ENCODE data around the gene TMEM191C.

Gene TMEM191C

DNA sequence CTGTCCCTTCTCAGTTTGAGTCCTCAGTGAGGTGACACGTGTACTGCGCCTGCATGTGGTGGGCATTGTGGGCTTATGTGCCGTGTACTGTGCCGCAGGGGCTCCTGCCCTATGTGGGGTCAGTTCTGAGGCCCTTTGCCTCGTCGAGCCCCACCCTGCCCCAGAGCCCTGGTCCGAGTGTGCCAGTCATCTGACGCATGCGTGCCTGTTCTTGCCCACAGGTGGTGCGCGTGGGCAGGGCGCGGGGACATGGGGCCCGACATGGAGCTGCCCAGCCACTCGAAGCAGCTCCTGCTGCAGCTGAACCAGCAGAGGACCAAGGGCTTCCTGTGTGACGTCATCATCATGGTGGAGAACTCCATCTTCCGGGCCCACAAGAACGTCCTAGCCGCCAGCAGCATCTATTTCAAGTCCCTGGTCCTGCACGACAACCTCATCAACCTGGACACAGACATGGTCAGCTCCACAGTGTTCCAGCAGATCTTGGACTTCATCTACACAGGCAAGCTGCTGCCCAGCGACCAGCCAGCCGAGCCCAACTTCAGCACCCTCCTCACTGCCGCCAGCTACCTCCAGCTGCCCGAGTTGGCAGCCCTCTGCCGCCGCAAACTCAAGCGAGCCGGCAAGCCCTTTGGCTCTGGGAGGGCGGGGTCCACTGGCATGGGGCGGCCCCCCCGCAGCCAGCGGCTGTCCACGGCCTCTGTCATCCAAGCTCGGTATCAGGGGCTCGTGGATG, 22.3 kb upstream of the TMEM191C start:
- H3K4me2 ChIP-seq = no peak overlapping the region
- TF ChIP-seq, protein P1, sequence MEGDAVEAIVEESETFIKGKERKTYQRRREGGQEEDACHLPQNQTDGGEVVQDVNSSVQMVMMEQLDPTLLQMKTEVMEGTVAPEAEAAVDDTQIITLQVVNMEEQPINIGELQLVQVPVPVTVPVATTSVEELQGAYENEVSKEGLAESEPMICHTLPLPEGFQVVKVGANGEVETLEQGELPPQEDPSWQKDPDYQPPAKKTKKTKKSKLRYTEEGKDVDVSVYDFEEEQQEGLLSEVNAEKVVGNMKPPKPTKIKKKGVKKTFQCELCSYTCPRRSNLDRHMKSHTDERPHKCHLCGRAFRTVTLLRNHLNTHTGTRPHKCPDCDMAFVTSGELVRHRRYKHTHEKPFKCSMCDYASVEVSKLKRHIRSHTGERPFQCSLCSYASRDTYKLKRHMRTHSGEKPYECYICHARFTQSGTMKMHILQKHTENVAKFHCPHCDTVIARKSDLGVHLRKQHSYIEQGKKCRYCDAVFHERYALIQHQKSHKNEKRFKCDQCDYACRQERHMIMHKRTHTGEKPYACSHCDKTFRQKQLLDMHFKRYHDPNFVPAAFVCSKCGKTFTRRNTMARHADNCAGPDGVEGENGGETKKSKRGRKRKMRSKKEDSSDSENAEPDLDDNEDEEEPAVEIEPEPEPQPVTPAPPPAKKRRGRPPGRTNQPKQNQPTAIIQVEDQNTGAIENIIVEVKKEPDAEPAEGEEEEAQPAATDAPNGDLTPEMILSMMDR (conservative IDR thresholded peaks at IDR 0.05; ENCODE audit: low read depth, low read length) = no peak
- H3K27ac ChIP-seq = no peak overlapping the region
- no peaks in the 10 kb centered on the region for H4K20me1 ChIP-seq (ENCODE audit: insufficient read depth)
- H3K4me1 ChIP-seq (ENCODE audit: low read depth, poor library complexity, severe bottlenecking) = no peaks in the 10 kb centered on the region
- H2AFZ ChIP-seq (ENCODE audit: low read depth) = no peak overlapping the region
- no peaks in the 10 kb centered on the region for H3K36me3 ChIP-seq (ENCODE audit: insufficient read depth)
- H3K4me3 ChIP-seq (IDR thresholded peaks at IDR 0.05; ENCODE audit: insufficient read depth, low read depth, low read length) = no peak overlapping the region
- no peaks in the 10 kb centered on the region for H3K27me3 ChIP-seq (ENCODE audit: insufficient read depth, low read depth)
- no peak overlapping the region for H3K9ac ChIP-seq
- no peaks in the 10 kb centered on the region for H3K79me2 ChIP-seq (ENCODE audit: insufficient read depth, low read depth)

DNA sequence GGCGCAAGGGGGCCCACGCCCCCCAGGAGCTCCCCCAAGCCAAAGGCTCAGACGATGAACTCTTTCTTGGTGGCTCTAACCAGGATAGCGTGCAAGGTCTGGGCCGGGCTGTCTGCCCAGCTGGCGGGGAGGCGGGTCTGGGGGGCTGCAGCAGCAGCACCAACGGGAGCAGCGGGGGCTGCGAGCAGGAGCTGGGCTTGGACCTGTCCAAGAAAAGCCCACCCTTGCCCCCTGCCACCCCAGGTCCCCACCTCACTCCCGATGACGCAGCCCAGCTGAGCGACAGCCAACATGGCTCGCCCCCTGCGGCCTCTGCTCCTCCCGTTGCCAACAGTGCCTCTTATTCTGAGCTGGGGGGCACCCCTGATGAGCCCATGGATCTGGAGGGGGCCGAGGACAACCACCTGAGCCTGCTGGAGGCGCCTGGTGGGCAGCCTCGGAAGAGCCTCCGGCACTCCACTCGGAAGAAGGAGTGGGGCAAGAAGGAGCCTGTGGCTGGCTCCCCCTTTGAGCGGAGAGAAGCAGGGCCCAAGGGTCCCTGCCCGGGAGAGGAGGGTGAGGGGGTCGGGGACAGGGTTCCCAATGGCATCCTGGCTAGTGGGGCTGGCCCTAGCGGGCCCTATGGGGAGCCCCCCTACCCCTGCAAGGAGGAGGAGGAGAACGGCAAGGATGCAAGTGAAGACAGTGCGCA, 21.6 kb upstream of the TMEM191C start:
- Histone ChIP-seq H3K4me3 (IDR thresholded peaks at IDR 0.05; ENCODE audit: insufficient read depth, low read depth, low read length) (no peak overlapping the region), H3K36me3 (ENCODE audit: insufficient read depth) (no peaks in the 10 kb centered on the region), H3K27me3 (ENCODE audit: insufficient read depth, low read depth) (no peaks in the 10 kb centered on the region), H4K20me1 (ENCODE audit: insufficient read depth) (no peaks in the 10 kb centered on the region), H3K79me2 (ENCODE audit: insufficient read depth, low read depth) (no peaks in the 10 kb centered on the region), H3K4me1 (ENCODE audit: low read depth, poor library complexity, severe bottlenecking) (no peaks in the 10 kb centered on the region), H3K9ac (no peak overlapping the region), H3K27ac (no peak overlapping the region), H3K4me2 (no peak overlapping the region), H2AFZ (ENCODE audit: low read depth) (no peak overlapping the region)
- TF ChIP-seq, protein P1 (conservative IDR thresholded peaks at IDR 0.05; ENCODE audit: low read depth, low read length) = no peak

DNA sequence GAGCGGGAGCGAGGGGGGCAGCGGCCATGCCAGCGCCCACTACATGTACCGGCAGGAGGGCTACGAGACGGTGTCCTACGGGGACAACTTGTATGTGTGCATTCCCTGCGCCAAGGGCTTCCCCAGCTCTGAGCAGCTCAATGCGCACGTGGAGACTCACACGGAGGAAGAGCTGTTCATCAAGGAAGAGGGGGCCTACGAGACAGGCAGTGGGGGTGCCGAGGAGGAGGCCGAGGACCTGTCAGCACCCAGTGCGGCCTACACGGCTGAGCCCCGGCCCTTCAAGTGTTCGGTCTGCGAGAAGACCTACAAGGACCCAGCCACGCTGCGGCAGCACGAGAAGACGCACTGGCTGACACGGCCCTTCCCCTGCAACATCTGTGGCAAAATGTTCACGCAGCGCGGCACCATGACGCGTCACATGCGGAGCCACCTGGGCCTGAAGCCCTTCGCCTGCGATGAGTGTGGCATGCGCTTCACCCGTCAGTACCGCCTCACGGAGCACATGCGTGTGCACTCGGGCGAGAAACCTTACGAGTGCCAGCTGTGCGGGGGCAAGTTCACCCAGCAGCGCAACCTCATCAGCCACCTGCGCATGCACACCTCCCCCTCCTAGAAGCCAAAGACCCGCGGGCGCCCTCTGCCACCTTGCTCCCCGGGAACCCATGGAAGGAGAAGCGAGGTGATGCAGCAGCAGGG, 20.9 kb upstream of the TMEM191C start:
- Histone ChIP-seq H4K20me1 (ENCODE audit: insufficient read depth) (no peaks in the 10 kb centered on the region), H3K79me2 (ENCODE audit: insufficient read depth, low read depth) (no peaks in the 10 kb centered on the region), H3K27me3 (ENCODE audit: insufficient read depth, low read depth) (no peaks in the 10 kb centered on the region), H3K4me1 (ENCODE audit: low read depth, poor library complexity, severe bottlenecking) (no peaks in the 10 kb centered on the region), H2AFZ (ENCODE audit: low read depth) (no peak overlapping the region), H3K4me3 (IDR thresholded peaks at IDR 0.05; ENCODE audit: insufficient read depth, low read depth, low read length) (no peak overlapping the region), H3K9ac (no peak overlapping the region), H3K27ac (no peak overlapping the region), H3K36me3 (ENCODE audit: insufficient read depth) (no peaks in the 10 kb centered on the region), H3K4me2 (no peak overlapping the region)
- TF ChIP-seq, protein P1 (conservative IDR thresholded peaks at IDR 0.05; ENCODE audit: low read depth, low read length) = no peak

DNA sequence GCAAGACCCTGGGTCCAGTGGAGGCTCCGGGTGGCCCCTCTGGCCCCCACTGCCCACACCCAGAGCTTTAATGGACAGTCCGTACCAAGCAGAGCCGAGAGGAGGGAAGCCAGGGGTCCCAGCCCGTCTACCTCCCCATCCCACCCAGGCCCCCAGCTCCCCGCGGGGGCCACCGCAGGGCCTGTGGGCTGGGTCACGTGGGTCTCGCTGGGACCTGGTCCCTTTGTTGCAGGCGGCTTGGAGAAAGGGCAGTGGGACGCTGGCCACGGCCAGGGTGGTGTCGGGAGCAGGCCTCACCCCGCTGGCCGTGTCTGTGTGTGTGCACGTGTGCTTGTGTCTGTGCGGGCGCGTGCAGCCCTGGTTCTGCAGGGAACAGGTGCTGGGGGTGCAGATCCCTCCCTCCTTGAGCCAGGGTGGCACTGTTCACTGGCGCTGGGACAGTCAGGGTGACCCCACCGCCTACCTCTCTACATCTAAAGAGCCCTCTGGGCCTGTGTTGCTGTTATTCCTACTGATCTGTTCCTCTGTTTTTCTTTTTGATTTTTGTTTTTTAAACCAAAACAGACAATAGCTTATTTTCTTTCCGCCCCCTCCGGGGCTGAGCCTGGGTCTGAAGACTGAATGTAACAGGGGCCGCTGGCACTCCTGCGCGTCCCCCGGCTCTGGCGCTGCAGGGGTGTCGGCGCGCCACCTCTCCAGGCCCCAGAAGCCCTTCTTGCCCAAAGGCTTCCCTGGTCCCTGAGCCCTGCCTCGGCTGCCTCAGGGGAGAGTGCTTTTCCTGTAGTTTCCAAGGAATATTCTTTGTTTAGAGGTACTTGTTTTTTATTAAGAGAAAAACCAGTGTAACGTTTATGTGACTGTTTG, 20.1 kb upstream of the TMEM191C start:
- no peaks in the 10 kb centered on the region for H3K4me1 ChIP-seq (ENCODE audit: low read depth, poor library complexity, severe bottlenecking)
- no peak overlapping the region for H3K27ac ChIP-seq
- no peak overlapping the region for H3K4me3 ChIP-seq (IDR thresholded peaks at IDR 0.05; ENCODE audit: insufficient read depth, low read depth, low read length)
- TF ChIP-seq, protein P1 (conservative IDR thresholded peaks at IDR 0.05; ENCODE audit: low read depth, low read length) = no peak
- H2AFZ ChIP-seq (ENCODE audit: low read depth) = no peak overlapping the region
- no peak overlapping the region for H3K4me2 ChIP-seq
- H3K27me3 ChIP-seq (ENCODE audit: insufficient read depth, low read depth) = no peaks in the 10 kb centered on the region
- H3K36me3 ChIP-seq (ENCODE audit: insufficient read depth) = no peaks in the 10 kb centered on the region
- no peak overlapping the region for H3K9ac ChIP-seq
- H3K79me2 ChIP-seq (ENCODE audit: insufficient read depth, low read depth) = no peaks in the 10 kb centered on the region
- H4K20me1 ChIP-seq (ENCODE audit: insufficient read depth) = no peaks in the 10 kb centered on the region
